Measurements from ENCODE around the gene IL2RG. TPM values are rescaled to one million over a fixed set of nuclear protein-coding genes. Genes with fewer than 3 reads are reported as not detected.

IL2RG gene
- total RNA-seq (1 to 10 TPM in 3 of 4 donors, under 1 TPM in 1; 0.93 to 1.5 (median 1.2) TPM), polyA plus RNA-seq (1 to 10 TPM; 1.2 to 2.8 (median 1.6) TPM)
- long read RNA-seq, donor 1, partial matches to known transcripts = 0 of 1 reads
- long read RNA-seq, donor 1, other reads (novel, unspliced or antisense) = 0 of 1 reads
- long read RNA-seq, donor 2 = 0 reads

- intact Hi-C loops (cut with DNase I) = no loop called here
- no peaks in the 10 kb centered on the region for H3K36me3 ChIP-seq (ENCODE audit: insufficient read depth in 1 of 2, low read depth in 1 of 2)
- no peak within 1 kb of the TSS for H3K4me3 ChIP-seq
- no peak within 1 kb of the TSS for H3K27ac ChIP-seq
- ATAC-seq (no peak), DNase-seq (no peak)
- H3K27me3 ChIP-seq (ENCODE audit: insufficient read depth in 3 of 3, low read length in 2 of 3) = no peaks in the 10 kb centered on the region
- H3K9me3 ChIP-seq = no peaks in the 10 kb centered on the region
- WGBS, 3 donors = 44 to 60% (median 51%) methylated on average over 8 of the region's 8 CpGs
- TF ChIP-seq CTCF (IDR thresholded peaks at IDR 0.05) = no peak
- H3K4me1 ChIP-seq = no peaks in the 10 kb centered on the region
Measured at GRCh38 chrX:71111141-71111843, at the start of gene IL2RG. IL2RG (minus strand) TSS chrX:71111577; CDS start chrX:71111539, 38 bp downstream.

- H3K4me3 ChIP-seq = no peak overlapping the region
- DNase-seq (no peak), ATAC-seq (no peak)
- WGBS, 3 donors = 86 to 88% (median 87%) methylated on average over 3 of the region's 3 CpGs
- H3K27me3 ChIP-seq (ENCODE audit: insufficient read depth in 3 of 3, low read length in 2 of 3) = peaks cover 0 to 4% (median 0%) of the 10 kb centered on the region in 3 donors
- no peaks in the 10 kb centered on the region for H3K4me1 ChIP-seq
- H3K27ac ChIP-seq = no peak overlapping the region
- intact Hi-C loops (cut with DNase I) = no loop called here
- H3K36me3 ChIP-seq (ENCODE audit: insufficient read depth in 1 of 2, low read depth in 1 of 2) = no peaks in the 10 kb centered on the region
- H3K9me3 ChIP-seq = no peaks in the 10 kb centered on the region
- no peak for TF ChIP-seq CTCF (IDR thresholded peaks at IDR 0.05)
Measured at GRCh38 chrX:71160475-71160874, 49.1 kb upstream of the IL2RG start.

- 72 to 85% (median 75%) methylated on average over 5 of the region's 5 CpGs for WGBS, 3 donors
- ATAC-seq = no peak
Measured at GRCh38 chrX:71159335-71159734, 48.0 kb upstream of the IL2RG start.

GRCh38 chrX:71158603-71159002 is 47.2 kb upstream of the IL2RG start:
- H3K27me3 ChIP-seq (ENCODE audit: insufficient read depth in 3 of 3, low read length in 2 of 3) = peaks cover 0 to 10% (median 0%) of the 10 kb centered on the region in 3 donors
- ATAC-seq = no peak
- 79 to 84% (median 82%) methylated on average over 6 of the region's 6 CpGs for WGBS, 3 donors
- DNase-seq = no peak
- no peaks in the 10 kb centered on the region for H3K4me1 ChIP-seq
- no peak for TF ChIP-seq CTCF (IDR thresholded peaks at IDR 0.05)
- no peak overlapping the region for H3K27ac ChIP-seq
- no peaks in the 10 kb centered on the region for H3K9me3 ChIP-seq
- no peaks in the 10 kb centered on the region for H3K36me3 ChIP-seq (ENCODE audit: insufficient read depth in 1 of 2, low read depth in 1 of 2)
- H3K4me3 ChIP-seq = no peak overlapping the region
- intact Hi-C loops (cut with DNase I) = no loop called here

More at GRCh38 chrX:71159335-71159734, 48.0 kb upstream of the IL2RG start:
- TF ChIP-seq CTCF (IDR thresholded peaks at IDR 0.05) = no peak
- Histone ChIP-seq H3K36me3 (ENCODE audit: insufficient read depth in 1 of 2, low read depth in 1 of 2) (no peaks in the 10 kb centered on the region), H3K27ac (no peak overlapping the region), H3K4me3 (no peak overlapping the region), H3K9me3 (no peaks in the 10 kb centered on the region), H3K4me1 (no peaks in the 10 kb centered on the region), H3K27me3 (ENCODE audit: insufficient read depth in 3 of 3, low read length in 2 of 3) (peaks cover 0 to 4% (median 0%) of the 10 kb centered on the region in 3 donors)
- intact Hi-C loops (cut with DNase I) = no loop called here
- DNase-seq = no peak
